ENCODE results near the gene BMP6.

GRCh38 chr6:7731294-7731693, 5.4 kb downstream of the BMP6 start:
- no peak for TF ChIP-seq EZH2phosphoT487 (IDR thresholded peaks at IDR 0.05; ENCODE audit: insufficient read depth, low read depth)
- TF ChIP-seq EZH2 (IDR thresholded peaks at IDR 0.05; ENCODE audit: insufficient read depth, poor library complexity, severe bottlenecking): no peak
